ENCODE measurements around the gene TCAF1. TPM values are rescaled to one million over a fixed set of nuclear protein-coding genes. Genes with fewer than 3 reads are reported as not detected.

The TCAF1 gene
- total and polyA plus RNA-seq, 2 donors from 2014 or later: 12.2 to 37.2 TPM

DNA sequence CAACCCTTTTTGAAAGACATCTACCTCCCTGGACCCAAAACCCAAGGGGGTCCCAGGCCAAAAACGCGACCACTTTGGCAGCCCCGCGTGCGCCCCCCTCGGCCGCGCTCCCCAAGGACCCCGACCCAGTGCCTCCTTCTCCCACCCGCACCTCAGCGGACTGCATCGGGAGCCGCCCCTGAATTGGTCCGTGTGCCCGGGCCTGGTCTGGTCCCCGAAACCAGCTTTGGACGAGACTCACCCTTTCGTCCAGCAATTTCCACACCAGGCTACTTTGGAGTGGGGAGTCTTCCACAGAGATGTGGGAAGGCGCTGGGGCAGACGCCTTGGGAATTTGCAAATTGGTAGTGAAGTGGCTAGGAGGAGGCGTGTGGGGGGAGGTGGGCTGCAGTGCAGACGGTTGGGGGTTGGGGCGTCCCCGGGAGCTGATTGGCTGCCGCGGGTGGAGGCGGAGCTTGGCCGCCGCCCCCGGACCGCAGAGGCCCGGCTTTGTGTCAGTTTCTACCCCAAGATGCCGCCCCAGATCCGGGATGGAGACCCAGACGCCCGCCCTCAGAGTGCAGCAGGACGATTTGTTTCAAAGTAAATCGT is 16.9 kb downstream of the TCAF1 start:
- DNase-seq (peak; percentile 88 to 94 (median 91)), FAIRE-seq (no peak)
- no peak overlapping the region for H3K27ac ChIP-seq (ENCODE audit: low read depth in 2 of 2, low read length in 2 of 2)
- H3K4me3 ChIP-seq (ENCODE audit: low read length in 3 of 3): peak overlapping the region in 2 of 3 donors; percentile 58 to 75
- TF ChIP-seq, protein P1, sequence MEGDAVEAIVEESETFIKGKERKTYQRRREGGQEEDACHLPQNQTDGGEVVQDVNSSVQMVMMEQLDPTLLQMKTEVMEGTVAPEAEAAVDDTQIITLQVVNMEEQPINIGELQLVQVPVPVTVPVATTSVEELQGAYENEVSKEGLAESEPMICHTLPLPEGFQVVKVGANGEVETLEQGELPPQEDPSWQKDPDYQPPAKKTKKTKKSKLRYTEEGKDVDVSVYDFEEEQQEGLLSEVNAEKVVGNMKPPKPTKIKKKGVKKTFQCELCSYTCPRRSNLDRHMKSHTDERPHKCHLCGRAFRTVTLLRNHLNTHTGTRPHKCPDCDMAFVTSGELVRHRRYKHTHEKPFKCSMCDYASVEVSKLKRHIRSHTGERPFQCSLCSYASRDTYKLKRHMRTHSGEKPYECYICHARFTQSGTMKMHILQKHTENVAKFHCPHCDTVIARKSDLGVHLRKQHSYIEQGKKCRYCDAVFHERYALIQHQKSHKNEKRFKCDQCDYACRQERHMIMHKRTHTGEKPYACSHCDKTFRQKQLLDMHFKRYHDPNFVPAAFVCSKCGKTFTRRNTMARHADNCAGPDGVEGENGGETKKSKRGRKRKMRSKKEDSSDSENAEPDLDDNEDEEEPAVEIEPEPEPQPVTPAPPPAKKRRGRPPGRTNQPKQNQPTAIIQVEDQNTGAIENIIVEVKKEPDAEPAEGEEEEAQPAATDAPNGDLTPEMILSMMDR (IDR thresholded peaks at IDR 0.05; ENCODE audit: borderline replicate concordance, extremely low read depth, insufficient read depth): no peak
- H3K27me3 ChIP-seq (ENCODE audit: control insufficient read depth, insufficient read depth, low read length): no peaks in the 10 kb centered on the region
- H3K4me1 ChIP-seq (ENCODE audit: control insufficient read depth in 2 of 3, insufficient read depth in 2 of 3, low read depth in 1 of 3, low read length in 3 of 3): peaks cover 0 to 3% (median 0%) of the 10 kb centered on the region in 3 donors
- H3K9ac ChIP-seq (ENCODE audit: low read length in 3 of 3): peak overlapping the region in 1 of 3 donors; percentile 60
- intact Hi-C loops (cut with DNase I): no loop called here
- no peaks in the 10 kb centered on the region for H3K9me3 ChIP-seq (ENCODE audit: control insufficient read depth in 2 of 3, insufficient read depth in 1 of 3, low read length in 3 of 3)
- H3K36me3 ChIP-seq (ENCODE audit: control insufficient read depth in 2 of 3, insufficient read depth in 3 of 3, low read length in 3 of 3): peaks cover 0 to 4% (median 0%) of the 10 kb centered on the region in 3 donors

DNA sequence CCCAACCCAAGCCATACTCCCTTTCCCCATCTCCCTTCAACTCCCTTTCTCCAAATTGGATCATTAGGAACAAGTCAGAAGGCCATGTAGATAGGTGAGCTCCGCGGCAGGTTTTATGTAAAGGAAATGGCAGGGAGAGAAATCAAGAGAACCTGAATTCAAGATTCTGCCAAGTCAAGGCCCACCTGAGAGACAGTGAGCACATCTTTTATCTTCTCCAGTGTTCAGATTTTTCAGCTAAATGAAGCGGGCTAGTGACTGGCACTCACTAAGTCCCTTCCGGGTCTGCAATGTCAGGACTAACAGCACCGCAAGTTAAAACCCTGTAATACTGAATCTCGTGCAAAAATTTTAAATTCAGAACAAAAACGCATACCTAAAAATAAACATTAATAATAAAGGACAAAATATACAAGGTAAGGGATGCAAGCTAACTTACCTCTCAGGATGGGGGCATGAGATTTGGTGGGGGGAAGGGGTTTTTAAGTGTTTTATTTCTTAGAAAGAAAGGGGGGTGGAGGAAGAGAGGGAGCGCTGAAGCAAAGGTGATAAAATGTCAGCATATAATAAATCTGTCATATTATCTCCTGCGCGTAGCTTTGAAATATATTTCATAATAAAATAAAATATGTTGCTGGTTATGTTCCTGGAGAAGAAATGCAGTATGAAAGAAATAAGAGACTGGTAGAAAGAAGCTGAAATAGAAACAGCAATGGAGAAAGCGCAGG is 17.6 kb downstream of the TCAF1 start:
- no peaks in the 10 kb centered on the region for H3K9me3 ChIP-seq (ENCODE audit: control insufficient read depth in 2 of 3, insufficient read depth in 1 of 3, low read length in 3 of 3)
- DNase-seq: peak in 1 of 5 donors; percentile 25
- no peak for FAIRE-seq
- H3K36me3 ChIP-seq (ENCODE audit: control insufficient read depth in 2 of 3, insufficient read depth in 3 of 3, low read length in 3 of 3): peaks cover 0 to 4% (median 0%) of the 10 kb centered on the region in 3 donors
- TF ChIP-seq, protein P1 (IDR thresholded peaks at IDR 0.05; ENCODE audit: borderline replicate concordance, extremely low read depth, insufficient read depth): no peak
- intact Hi-C loops (cut with DNase I): no loop called here
- no peaks in the 10 kb centered on the region for H3K27me3 ChIP-seq (ENCODE audit: control insufficient read depth, insufficient read depth, low read length)
- H3K4me3 ChIP-seq (ENCODE audit: low read length in 3 of 3): peak overlapping the region in 2 of 3 donors; percentile 58 to 75
- H3K27ac ChIP-seq (ENCODE audit: low read depth in 2 of 2, low read length in 2 of 2): no peak overlapping the region
- H3K4me1 ChIP-seq (ENCODE audit: control insufficient read depth in 2 of 3, insufficient read depth in 2 of 3, low read depth in 1 of 3, low read length in 3 of 3): peaks cover 0 to 3% (median 0%) of the 10 kb centered on the region in 3 donors
- H3K9ac ChIP-seq (ENCODE audit: low read length in 3 of 3): peak overlapping the region in 1 of 3 donors; percentile 60

DNA sequence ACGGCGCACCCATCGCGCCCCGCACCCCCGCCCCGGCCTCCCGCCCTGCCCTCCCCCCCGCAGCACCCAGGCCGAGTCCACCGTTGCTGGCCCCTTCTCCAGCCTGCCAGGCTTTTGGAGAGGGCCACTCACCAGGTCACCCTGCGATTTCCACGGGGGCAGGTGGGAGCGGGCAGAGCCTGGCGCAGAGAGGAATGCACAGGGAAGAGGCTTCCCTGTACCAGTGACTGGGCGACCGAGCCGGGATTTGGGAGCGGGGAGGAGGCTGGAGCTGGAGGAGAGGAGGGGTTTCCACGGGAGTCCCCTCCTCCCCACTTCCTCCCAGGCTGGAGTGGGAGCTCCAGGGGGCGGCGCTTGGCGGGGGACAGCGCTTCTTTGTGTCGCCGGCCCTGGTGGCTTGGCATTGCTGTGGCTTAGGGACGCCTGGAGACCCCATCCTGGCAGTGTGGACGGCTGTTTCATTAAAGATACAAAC is 19.3 kb downstream of the TCAF1 start:
- H3K27ac ChIP-seq (ENCODE audit: low read depth in 2 of 2, low read length in 2 of 2): peak overlapping the region; percentile 35 to 44

More for the DNA sequence above, 19.3 kb downstream of the TCAF1 start:
- FAIRE-seq: no peak
- no peaks in the 10 kb centered on the region for H3K36me3 ChIP-seq (ENCODE audit: control insufficient read depth in 2 of 3, insufficient read depth in 3 of 3, low read length in 3 of 3)
- H3K9ac ChIP-seq (ENCODE audit: low read length in 3 of 3): peak overlapping the region in 2 of 3 donors; percentile 34 to 56
- TF ChIP-seq, protein P1 (IDR thresholded peaks at IDR 0.05; ENCODE audit: borderline replicate concordance, extremely low read depth, insufficient read depth): no peak
- H3K4me3 ChIP-seq (ENCODE audit: low read length in 3 of 3): peak overlapping the region; percentile 73 to 80 (median 76)
- peak; percentile 91 to 96 (median 92) for DNase-seq
- H3K9me3 ChIP-seq (ENCODE audit: control insufficient read depth in 2 of 3, insufficient read depth in 1 of 3, low read length in 3 of 3): no peaks in the 10 kb centered on the region
- H3K4me1 ChIP-seq (ENCODE audit: control insufficient read depth in 2 of 3, insufficient read depth in 2 of 3, low read depth in 1 of 3, low read length in 3 of 3): peaks cover 0 to 3% (median 0%) of the 10 kb centered on the region in 3 donors
- no peaks in the 10 kb centered on the region for H3K27me3 ChIP-seq (ENCODE audit: control insufficient read depth, insufficient read depth, low read length)
- intact Hi-C loops (cut with DNase I): no loop called here

Measured in kidney (tissue), 14 donors.